Naive thymus-derived CD4-positive, alpha-beta T cell (primary cell): ENCODE results near the gene SNRNP27. TPM values are rescaled to one million over a fixed set of nuclear protein-coding genes. Genes with fewer than 3 reads are reported as not detected.
"Not testable (repeated sequence)": the region's sequence is repeated elsewhere in the genome, so short reads cannot be mapped to it uniquely, and the experiment has no call there.

Experiments
- ATAC-seq: fragments of 150-1000 bp; cut with Tn5 transposase; 2 replicates; pipeline ENCODE4 v1.10.0; 2021; ENCODE audit warnings: mild to moderate bottlenecking, moderate library complexity
- CTCF ChIA-PET: fragments of 350-600 bp; sonication (Branson Sonifier 250); formaldehyde crosslinking; loops from one replicate; lab custom pipeline; 2021; ENCODE audit warnings: antibody characterized with exemption; lab: Charles Lee
- POLR2A ChIA-PET: fragments of 350-600 bp; sonication (Branson Sonifier 250); formaldehyde crosslinking; loops from one replicate; lab custom pipeline; 2021; ENCODE audit warnings: antibody characterized with exemption, inconsistent platforms; lab: Charles Lee
- DNase-seq, 9 donors: peaks; one replicate each; pipeline versions ENCODE4 v3.0.0 to v3.0.0-alpha.2; 2020 to 2022; ENCODE audit warnings: mixed read lengths in 1 of 9
- H3K27ac ChIP-seq: one replicate; pipeline ENCODE4 v1.7.0; 2013; ENCODE audit warnings: mild to moderate bottlenecking, low read depth, low read length, moderate library complexity
- H3K27me3 ChIP-seq, 2 donors: one replicate each; pipeline ENCODE4 v1.7.0; 2013; ENCODE audit warnings: low read length in 2 of 2, mild to moderate bottlenecking in 2 of 2, moderate library complexity in 2 of 2; ENCODE audit not compliant: control insufficient read depth in 2 of 2, insufficient read depth in 2 of 2
- H3K36me3 ChIP-seq, 3 experiments: 1 replicate in 2 of 3; 2 replicates in 1 of 3; pipeline ENCODE4 v1.7.0; 2013; ENCODE audit warnings: low read length in 3 of 3, mild to moderate bottlenecking in 3 of 3, moderate library complexity in 1 of 3; ENCODE audit not compliant: insufficient read depth in 3 of 3, control insufficient read depth in 2 of 3
- H3K4me1 ChIP-seq, 2 donors: one replicate each; pipeline ENCODE4 v1.7.0; 2013; ENCODE audit warnings: low read length in 2 of 2, mild to moderate bottlenecking in 2 of 2, moderate library complexity in 1 of 2; ENCODE audit not compliant: control insufficient read depth in 2 of 2, insufficient read depth in 2 of 2
- H3K4me3 ChIP-seq: 2 replicates; pipeline ENCODE4 v1.7.0; 2013; ENCODE audit warnings: mild to moderate bottlenecking, low read length
- H3K9me3 ChIP-seq, 3 experiments: 1 replicate in 2 of 3; 2 replicates in 1 of 3; pipeline ENCODE4 v1.7.0; 2013; ENCODE audit warnings: low read length in 3 of 3; ENCODE audit not compliant: control insufficient read depth in 2 of 3
- H3K27ac Mint-ChIP-seq, 9 donors: one replicate each; pipeline ENCODE4 v1.8.0; 2020 to 2022; ENCODE audit warnings: mixed read lengths in 9 of 9, mild to moderate bottlenecking in 8 of 9, moderate library complexity in 5 of 9, inconsistent platforms in 2 of 9
- H3K27me3 Mint-ChIP-seq, 5 donors: one replicate each; pipeline ENCODE4 v1.8.0; 2021 to 2022; ENCODE audit warnings: mixed read lengths in 5 of 5, mild to moderate bottlenecking in 1 of 5
- H3K36me3 Mint-ChIP-seq, 5 donors: one replicate each; pipeline ENCODE4 v1.8.0; 2020 to 2022; ENCODE audit warnings: mixed read lengths in 5 of 5, mild to moderate bottlenecking in 3 of 5, inconsistent platforms in 1 of 5
- H3K4me1 Mint-ChIP-seq, 7 donors: one replicate each; pipeline ENCODE4 v1.8.0; 2020 to 2022; ENCODE audit warnings: mixed read lengths in 7 of 7, mild to moderate bottlenecking in 3 of 7, inconsistent platforms in 1 of 7
- H3K4me3 Mint-ChIP-seq, 10 donors: one replicate each; pipeline ENCODE4 v1.8.0; 2020 to 2022; ENCODE audit warnings: mild to moderate bottlenecking in 10 of 10, mixed read lengths in 10 of 10, moderate library complexity in 6 of 10, inconsistent platforms in 2 of 10
- H3K9me3 Mint-ChIP-seq, 11 donors: one replicate each; pipeline ENCODE4 v1.8.0; 2020 to 2022; ENCODE audit warnings: mixed read lengths in 11 of 11, mild to moderate bottlenecking in 4 of 11, inconsistent platforms in 1 of 11, moderate library complexity in 1 of 11
- intact Hi-C, 2 donors: fragments of 100-400 bp; cut with micrococcal nuclease; formaldehyde crosslinking; loops; one replicate each; pipeline ENCODE4 v1.15.1; 2023
- polyA plus RNA-seq, 2 donors: library from polyadenylated mRNA; unstranded; fragments of 300-500 nt; fragmentation: Illumina TruSeq; gene quantifications; one replicate each; pipeline ENCODE4 v1.2.3, GENCODE V29; 2021
- total RNA-seq, 6 experiments: library from RNA in 5 of 6; stranded (reverse) in 5 of 6; gene quantifications; 1 replicate in 5 of 6; 2 replicates in 1 of 6; pipeline ENCODE4 v1.2.3 and lab custom pipeline; 2021 to 2026

Gene SNRNP27
- total and polyA plus RNA-seq, 7 experiments from 2014 or later = 32.5 to 58.4 (median 51.8) TPM

GRCh38 chr2:69892838-69893424 is 825 bp upstream of the SNRNP27 start:
- H3K9me3 ChIP-seq = not testable (repeated sequence)
- H3K27ac Mint-ChIP-seq = peak overlapping the region; percentile 93 to 100 (median 99)

GRCh38 chr2:69894737-69895136 is 981 bp downstream of the SNRNP27 start:
- not testable (repeated sequence) for DNase-seq, H3K9me3 Mint-ChIP-seq, H3K27me3 Mint-ChIP-seq, H3K9me3 ChIP-seq, H3K27me3 ChIP-seq, ATAC-seq
- peaks cover 12 to 60% (median 46%) of the 10 kb centered on the region in 7 donors for H3K4me1 Mint-ChIP-seq
- peak overlapping the region in 6 of 9 donors; percentile 79 to 100 (median 99) for H3K27ac Mint-ChIP-seq
- intact Hi-C loops = loop anchor here (1.0 to 5.0 kb wide), 4 partner anchors 8 to 398 kb away; partner anchors contain the start of gene SNRPG (in 1 of the 2)
- Histone ChIP-seq H3K27ac (peak overlapping the region; percentile 91), H3K4me3 (peak overlapping the region; percentile 67), H3K36me3 (peaks cover 11 to 41% (median 16%) of the 10 kb centered on the region in 3 experiments), H3K4me1 (peaks cover 12 to 17% of the 10 kb centered on the region in 2 donors)
- peak overlapping the region; percentile 90 to 100 (median 99) for H3K4me3 Mint-ChIP-seq
- ChIA-PET CTCF (interaction anchor here (0.5 kb wide), 1 partner anchor 210 kb away, joined by 4 read pairs; no protein-coding TSS in a partner anchor), POLR2A (interaction anchor here (0.6 to 3.0 kb wide), 8 partner anchors 12 to 399 kb away, joined by 3 to 32 read pairs (median 7); partner anchors contain the start of genes C2orf42, MXD1 and SNRPG)
- peaks cover 0 to 19% (median 13%) of the 10 kb centered on the region in 5 donors for H3K36me3 Mint-ChIP-seq

More at GRCh38 chr2:69892838-69893424, 825 bp upstream of the SNRNP27 start:
- intact Hi-C loops = loop anchor here (1.0 to 5.0 kb wide), 8 partner anchors 9 to 1102 kb away; partner anchors contain the start of genes GMCL1 (in 1 of the 2), MXD1 (in 1 of the 2), SNRPG (in 1 of the 2) and TEX261 (in 1 of the 2)
- peak overlapping the region; percentile 90 to 100 (median 99) for H3K4me3 Mint-ChIP-seq
- H3K36me3 Mint-ChIP-seq = peaks cover 0 to 18% (median 12%) of the 10 kb centered on the region in 5 donors
- not testable (repeated sequence) for DNase-seq, H3K9me3 Mint-ChIP-seq, H3K27me3 ChIP-seq, H3K27me3 Mint-ChIP-seq, ATAC-seq
- POLR2A ChIA-PET = interaction anchor here (0.6 to 3.0 kb wide), 12 partner anchors 8 to 456 kb away, joined by 3 to 32 read pairs (median 4); partner anchors contain the start of genes FAM136A, MXD1, NFU1 and SNRPG
- Histone ChIP-seq H3K36me3 (peaks cover 0 to 33% (median 16%) of the 10 kb centered on the region in 3 experiments), H3K4me1 (peaks cover 12 to 17% of the 10 kb centered on the region in 2 donors), H3K4me3 (peak overlapping the region; percentile 67), H3K27ac (peak overlapping the region; percentile 91)
- peaks cover 12 to 46% (median 34%) of the 10 kb centered on the region in 7 donors for H3K4me1 Mint-ChIP-seq
- CTCF ChIA-PET = interaction anchor here (0.7 kb wide), 1 partner anchor 264 kb away, joined by 3 read pairs; no protein-coding TSS in a partner anchor

GRCh38 chr2:69902213-69902922 is 8.6 kb downstream of the SNRNP27 start:
- DNase-seq = peak in 5 of 9 donors; percentile 14 to 35 (median 25)
- ATAC-seq = peak; percentile 78
- H3K9me3 ChIP-seq = no peaks in the 10 kb centered on the region
- peaks cover 10 to 44% (median 17%) of the 10 kb centered on the region in 3 experiments for H3K36me3 ChIP-seq
- H3K4me3 Mint-ChIP-seq = peak overlapping the region; percentile 79 to 98 (median 90)
- peak overlapping the region; percentile 65 for H3K4me3 ChIP-seq
- H3K27me3 ChIP-seq = no peaks in the 10 kb centered on the region
- H3K27me3 Mint-ChIP-seq = no peaks in the 10 kb centered on the region
- peaks cover 28 to 79% (median 61%) of the 10 kb centered on the region in 7 donors for H3K4me1 Mint-ChIP-seq
- H3K36me3 Mint-ChIP-seq = peaks cover 0 to 28% (median 24%) of the 10 kb centered on the region in 5 donors
- H3K27ac Mint-ChIP-seq = peak overlapping the region; percentile 79 to 96 (median 88)
- peak overlapping the region; percentile 58 for H3K27ac ChIP-seq
- intact Hi-C loops = loop anchor here (1.0 to 10.0 kb wide), 3 partner anchors 8 to 178 kb away; partner anchors contain the start of gene SNRNP27 (in 1 of the 2)
- CTCF ChIA-PET = interaction anchor here (0.7 kb wide), 1 partner anchor 169 kb away, joined by 3 read pairs; no protein-coding TSS in a partner anchor
- POLR2A ChIA-PET = interaction anchor here (0.7 to 1.6 kb wide), 6 partner anchors 9 to 346 kb away, joined by 3 to 6 read pairs (median 4); partner anchors contain the start of gene SNRNP27
- H3K9me3 Mint-ChIP-seq = no peaks in the 10 kb centered on the region
- peaks cover 0 to 21% of the 10 kb centered on the region in 2 donors for H3K4me1 ChIP-seq

GRCh38 chr2:69907216-69907615 is 13.5 kb downstream of the SNRNP27 start:
- Histone ChIP-seq H3K4me1 (peaks cover 0 to 11% of the 10 kb centered on the region in 2 donors), H3K9me3 (no peaks in the 10 kb centered on the region), H3K27me3 (no peaks in the 10 kb centered on the region), H3K36me3 (peaks cover 9 to 29% (median 15%) of the 10 kb centered on the region in 3 experiments), H3K4me3 (no peak overlapping the region), H3K27ac (no peak overlapping the region)
- peak overlapping the region in 2 of 9 donors; percentile 37 to 56 for H3K27ac Mint-ChIP-seq
- no peak for DNase-seq
- no peak overlapping the region for H3K4me3 Mint-ChIP-seq
- POLR2A ChIA-PET = interaction anchor here (1.5 to 1.8 kb wide), 2 partner anchors 227 to 236 kb away, joined by 4 to 5 read pairs; no protein-coding TSS in a partner anchor
- H3K36me3 Mint-ChIP-seq = peaks cover 0 to 26% (median 19%) of the 10 kb centered on the region in 5 donors
- intact Hi-C loops = loop anchor here in 1 of 2 donors (10.0 kb wide), 1 partner anchor 182 kb away; no protein-coding TSS in a partner anchor
- no peaks in the 10 kb centered on the region for H3K9me3 Mint-ChIP-seq
- CTCF ChIA-PET = interaction anchor here (0.7 kb wide), 2 partner anchors 43 to 138 kb away, joined by 3 read pairs; no protein-coding TSS in a partner anchor
- H3K27me3 Mint-ChIP-seq = no peaks in the 10 kb centered on the region
- peaks cover 13 to 40% (median 28%) of the 10 kb centered on the region in 7 donors for H3K4me1 Mint-ChIP-seq
- ATAC-seq = no peak

GRCh38 chr2:69911985-69912563 is 18.3 kb downstream of the SNRNP27 start:
- H3K27me3 ChIP-seq = no peaks in the 10 kb centered on the region
- H3K27ac ChIP-seq = peak overlapping the region; percentile 53
- DNase-seq = peak in 7 of 9 donors; percentile 43 to 71 (median 60)
- peaks cover 4 to 8% of the 10 kb centered on the region in 2 donors for H3K4me1 ChIP-seq
- H3K27me3 Mint-ChIP-seq = no peaks in the 10 kb centered on the region
- H3K27ac Mint-ChIP-seq = peak overlapping the region; percentile 25 to 88 (median 81)
- intact Hi-C loops = loop anchor here (1.0 to 10.0 kb wide), 4 partner anchors 390 to 737 kb away; partner anchors contain the start of genes FAM136A (in 2 of the 2) and TGFA (in 1 of the 2)
- H3K4me3 ChIP-seq = no peak overlapping the region
- peak overlapping the region in 2 of 10 donors; percentile 29 to 44 for H3K4me3 Mint-ChIP-seq
- peaks cover 0 to 14% (median 13%) of the 10 kb centered on the region in 5 donors for H3K36me3 Mint-ChIP-seq
- ATAC-seq = no peak
- POLR2A ChIA-PET = interaction anchor here (0.7 to 7.3 kb wide), 12 partner anchors 16 to 392 kb away, joined by 3 to 172 read pairs (median 18); partner anchors contain the start of genes C2orf42, FAM136A, PCBP1 and SNRNP27
- peaks cover 4 to 25% (median 22%) of the 10 kb centered on the region in 7 donors for H3K4me1 Mint-ChIP-seq
- peaks cover 0 to 5% (median 0%) of the 10 kb centered on the region in 11 donors for H3K9me3 Mint-ChIP-seq
- no peaks in the 10 kb centered on the region for H3K9me3 ChIP-seq
- H3K36me3 ChIP-seq = peaks cover 7 to 20% (median 10%) of the 10 kb centered on the region in 3 experiments
- CTCF ChIA-PET = interaction anchor here (0.6 to 5.1 kb wide), 16 partner anchors 149 to 706 kb away, joined by 3 to 56 read pairs (median 3); partner anchors contain the start of genes C2orf42, FAM136A, PCYOX1 and SNRPG
